ACHN (cell line): ENCODE results near the gene CC2D1A.

Source experiments
- DNase-seq: peaks from one replicate; pipeline ENCODE4 v3.0.0-alpha.2; 2015
- in situ Hi-C: cut with HindIII; loops from 2 replicates; pipeline ENCODE4 v1.10.0; 2017; ENCODE audit warnings: low sequenced_read_pairs, low pct_ligation_motif_present, low pct_unique_long_range_greater_than_20kb

CC2D1A gene

DNA sequence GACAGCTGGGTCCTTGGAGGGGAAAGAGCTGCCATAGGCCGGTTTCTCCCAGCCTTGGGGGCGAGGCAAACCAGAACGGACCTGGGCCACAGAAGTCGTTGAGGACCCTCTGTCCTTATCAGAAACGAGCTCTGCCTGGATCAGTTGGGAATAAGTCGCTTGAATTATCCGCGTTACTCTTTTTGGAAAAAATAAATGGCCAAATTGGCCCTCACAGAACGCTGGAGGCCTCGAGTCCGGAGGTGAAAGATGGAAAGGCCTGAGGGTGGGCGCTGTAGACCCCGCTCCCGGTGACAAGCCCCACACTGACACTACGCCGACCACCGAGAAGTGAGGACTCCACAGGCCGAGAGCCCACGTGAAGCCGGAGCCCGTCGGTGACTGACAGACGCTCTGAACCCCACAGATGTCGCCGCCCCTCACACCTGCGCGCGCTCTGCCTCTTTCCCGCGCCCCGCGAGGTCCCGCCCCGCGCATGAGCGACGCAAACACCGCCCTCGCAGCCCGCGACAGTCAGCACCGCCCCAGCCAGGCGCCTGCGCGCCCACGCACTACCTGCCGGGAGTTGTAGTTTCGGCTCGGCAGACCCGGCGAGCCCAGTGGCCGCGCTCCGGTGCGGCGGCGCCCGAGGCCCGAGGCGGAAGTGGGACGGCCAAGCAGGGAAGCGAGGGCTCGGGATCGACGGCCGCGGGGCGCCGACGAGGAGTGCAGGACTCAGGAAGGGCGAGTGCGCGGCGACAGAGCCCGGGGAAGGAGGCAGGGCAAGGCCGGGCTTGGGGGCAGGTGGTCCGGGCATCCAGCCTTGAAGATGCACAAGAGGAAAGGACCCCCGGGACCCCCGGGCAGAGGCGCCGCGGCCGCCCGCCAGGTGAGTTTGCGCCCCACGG, at the start of gene CC2D1A, which contains the start of gene BRME1:
TSS of gene CC2D1A (plus strand) at position 568 of the 887 bp plus-strand sequence. CDS start at position 809, 241 bp downstream.
TSS of gene BRME1 (minus strand) at position 484 of the 887 bp plus-strand sequence. CDS start 1,225 bp downstream, outside the sequence.
- DNase-seq = peak; percentile 87
- in situ Hi-C loops = no loop called here

DNA sequence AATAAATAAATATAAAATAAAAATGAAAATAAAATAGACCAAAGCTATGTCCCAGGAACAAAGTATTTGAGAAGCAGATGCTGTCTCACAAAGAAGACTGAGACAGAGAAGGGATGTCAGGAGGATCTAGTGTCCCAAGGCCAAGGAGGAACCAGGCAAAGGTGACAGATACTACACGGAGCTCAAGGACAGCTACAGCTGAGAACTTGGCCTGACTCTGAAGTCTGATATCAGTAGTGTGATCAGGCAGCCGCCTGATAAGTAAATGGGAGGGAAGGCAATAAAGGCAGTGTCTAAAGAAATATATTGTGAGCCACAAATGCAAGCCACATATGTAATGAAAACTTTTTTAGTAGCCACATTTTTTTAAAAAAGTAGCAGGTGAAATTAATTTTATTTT, 49.5 kb upstream of the CC2D1A start:
- no peak for DNase-seq
- in situ Hi-C loops = no loop called here

DNA sequence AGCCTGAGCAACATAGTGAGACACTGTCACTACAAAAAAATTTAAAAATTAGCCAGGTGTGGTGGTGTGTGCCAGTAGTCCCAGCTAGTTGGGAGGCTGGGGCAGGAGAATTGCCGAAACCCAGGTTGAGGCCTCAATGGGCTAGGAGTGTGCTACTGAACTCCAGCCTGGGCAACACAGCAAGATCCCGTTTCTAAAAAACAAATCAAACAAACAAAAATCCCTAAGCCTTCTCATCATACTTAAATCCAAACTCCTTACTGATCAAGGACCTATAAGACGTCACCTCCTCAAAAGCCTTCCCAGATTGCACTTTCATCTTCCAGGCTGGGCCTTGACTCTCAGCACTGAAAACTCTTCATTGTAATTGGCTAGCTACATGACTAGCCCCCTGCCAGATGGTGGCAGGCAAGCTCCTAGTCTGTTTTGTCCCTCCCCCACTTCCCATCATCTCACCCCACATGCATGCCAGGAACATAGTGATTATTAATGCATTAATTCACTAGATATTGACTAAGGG, 46.6 kb upstream of the CC2D1A start:
- in situ Hi-C loops = no loop called here
- DNase-seq = no peak

DNA sequence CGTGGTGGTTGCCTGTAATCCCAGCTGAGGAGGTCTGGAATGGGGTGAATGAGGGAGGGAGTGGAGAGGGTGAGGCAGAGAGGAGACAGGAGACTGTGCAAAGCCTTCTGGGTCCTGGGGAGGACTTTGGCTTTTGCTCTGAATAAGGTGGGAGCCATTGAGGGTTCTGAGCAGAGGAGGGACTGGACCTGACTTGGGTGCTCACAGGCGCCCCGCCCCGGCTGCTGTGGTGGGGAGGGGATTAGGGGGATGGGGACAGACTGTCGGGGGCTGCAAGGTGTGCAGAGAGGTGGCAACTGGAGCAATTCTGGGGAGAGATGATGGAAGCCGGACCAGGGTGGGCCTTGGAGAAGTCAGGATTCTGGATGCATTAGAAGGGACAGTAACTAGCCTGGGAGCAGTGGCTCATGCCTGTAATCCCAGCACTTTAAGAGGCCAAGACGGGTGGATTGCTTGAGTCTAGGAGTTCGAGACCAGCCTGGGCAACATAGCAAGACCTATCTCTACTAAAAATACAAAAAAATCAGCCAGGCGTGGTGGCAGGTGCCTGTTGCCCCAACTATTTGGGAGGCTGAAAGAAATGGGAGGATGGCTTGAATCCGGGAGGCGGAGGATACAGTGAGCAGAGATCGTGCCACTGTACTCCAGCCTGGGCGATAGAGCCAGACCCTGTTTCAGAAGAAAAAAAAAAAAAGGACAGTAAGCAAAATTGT, 45.2 kb upstream of the CC2D1A start:
- DNase-seq = no peak
- in situ Hi-C loops = no loop called here

DNA sequence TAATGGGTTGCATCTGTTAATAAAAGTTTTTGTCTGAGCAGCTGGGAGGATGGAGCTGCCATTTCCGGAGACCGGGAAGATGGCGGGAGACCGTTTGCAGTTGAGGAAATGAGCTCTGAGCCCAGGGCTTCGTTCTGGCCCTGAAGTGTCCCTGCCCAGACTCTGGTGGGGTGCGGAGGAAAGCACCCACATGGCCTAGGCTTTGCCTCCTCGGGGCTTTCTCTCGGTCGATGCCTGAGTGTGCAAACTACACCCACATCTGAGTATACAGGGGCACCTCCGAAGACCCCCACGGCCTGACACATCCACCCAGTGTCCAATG, 44.6 kb upstream of the CC2D1A start:
- in situ Hi-C loops = no loop called here

DNA sequence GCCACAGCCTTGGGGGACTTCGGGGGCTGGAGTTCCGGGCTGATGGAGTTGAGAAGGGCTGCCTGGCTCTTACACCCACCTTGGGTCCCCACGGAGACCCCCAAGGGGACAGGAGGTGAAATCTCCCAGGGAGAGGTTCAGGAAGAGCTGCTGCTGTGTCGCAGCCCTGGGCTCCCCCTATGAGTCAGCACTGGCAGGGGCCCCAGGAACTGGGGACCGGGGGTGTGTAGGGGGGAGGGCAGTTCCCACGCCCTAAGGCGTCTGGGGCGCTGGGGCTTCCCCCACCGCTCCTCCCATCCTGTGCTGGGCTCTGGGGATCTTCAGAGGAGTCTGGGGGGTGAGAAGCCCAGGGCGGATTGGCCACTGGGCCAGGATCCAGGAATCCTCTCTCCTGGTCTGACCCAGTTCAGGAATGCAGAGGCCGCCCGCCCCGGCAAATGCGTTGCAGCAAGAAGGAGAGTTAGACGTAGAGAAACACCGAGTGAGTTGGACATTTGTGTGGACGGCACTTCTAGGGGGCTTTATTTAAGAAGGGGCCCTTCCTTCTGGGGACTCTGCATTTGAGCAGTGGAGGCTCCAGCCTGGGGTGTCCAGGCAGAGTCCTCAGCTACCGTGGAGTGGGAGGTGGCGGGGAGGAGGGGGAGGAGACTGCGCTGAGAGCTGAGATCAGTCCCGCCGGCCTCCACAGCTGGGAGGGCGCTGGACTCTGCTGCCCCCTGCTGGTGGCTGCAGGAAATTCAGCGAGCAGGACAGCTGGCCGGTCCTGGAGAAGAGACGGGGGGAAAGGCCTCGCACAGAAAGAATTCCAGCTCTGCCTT, 44.1 kb upstream of the CC2D1A start:
- in situ Hi-C loops = no loop called here
- DNase-seq = peak; percentile 85

More for the DNA sequence above, 44.6 kb upstream of the CC2D1A start:
- DNase-seq = no peak

DNA sequence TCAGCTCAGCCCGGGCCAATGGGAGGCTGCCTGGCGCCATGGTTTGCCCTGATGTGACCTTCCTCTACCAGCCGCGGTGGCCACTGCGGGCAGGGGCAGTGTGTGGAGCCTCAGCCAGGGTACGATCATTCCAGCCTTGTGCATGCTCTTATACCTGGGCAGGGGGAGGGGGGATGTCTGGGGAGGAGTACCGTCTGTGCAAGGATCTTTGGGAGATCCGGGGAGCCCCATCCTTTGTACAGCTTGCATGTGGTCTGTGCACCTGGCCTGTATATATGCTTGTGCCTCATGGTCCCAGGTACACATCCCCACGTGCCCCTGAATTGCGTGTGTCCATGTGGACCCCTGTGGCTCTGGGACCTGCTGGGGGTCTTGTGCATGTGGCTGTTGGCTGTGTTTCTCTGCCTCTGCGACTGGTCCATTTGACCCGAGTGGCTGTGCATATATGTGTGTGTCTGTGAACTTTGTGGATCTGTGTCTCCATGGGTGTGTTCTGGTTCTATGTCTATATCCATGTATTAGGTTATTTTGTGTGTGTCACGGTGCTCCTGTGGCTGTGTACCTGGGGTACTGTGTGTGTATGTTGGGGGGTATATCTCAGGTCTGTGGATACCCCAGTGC, 41.8 kb upstream of the CC2D1A start:
- in situ Hi-C loops = no loop called here
- DNase-seq = no peak

DNA sequence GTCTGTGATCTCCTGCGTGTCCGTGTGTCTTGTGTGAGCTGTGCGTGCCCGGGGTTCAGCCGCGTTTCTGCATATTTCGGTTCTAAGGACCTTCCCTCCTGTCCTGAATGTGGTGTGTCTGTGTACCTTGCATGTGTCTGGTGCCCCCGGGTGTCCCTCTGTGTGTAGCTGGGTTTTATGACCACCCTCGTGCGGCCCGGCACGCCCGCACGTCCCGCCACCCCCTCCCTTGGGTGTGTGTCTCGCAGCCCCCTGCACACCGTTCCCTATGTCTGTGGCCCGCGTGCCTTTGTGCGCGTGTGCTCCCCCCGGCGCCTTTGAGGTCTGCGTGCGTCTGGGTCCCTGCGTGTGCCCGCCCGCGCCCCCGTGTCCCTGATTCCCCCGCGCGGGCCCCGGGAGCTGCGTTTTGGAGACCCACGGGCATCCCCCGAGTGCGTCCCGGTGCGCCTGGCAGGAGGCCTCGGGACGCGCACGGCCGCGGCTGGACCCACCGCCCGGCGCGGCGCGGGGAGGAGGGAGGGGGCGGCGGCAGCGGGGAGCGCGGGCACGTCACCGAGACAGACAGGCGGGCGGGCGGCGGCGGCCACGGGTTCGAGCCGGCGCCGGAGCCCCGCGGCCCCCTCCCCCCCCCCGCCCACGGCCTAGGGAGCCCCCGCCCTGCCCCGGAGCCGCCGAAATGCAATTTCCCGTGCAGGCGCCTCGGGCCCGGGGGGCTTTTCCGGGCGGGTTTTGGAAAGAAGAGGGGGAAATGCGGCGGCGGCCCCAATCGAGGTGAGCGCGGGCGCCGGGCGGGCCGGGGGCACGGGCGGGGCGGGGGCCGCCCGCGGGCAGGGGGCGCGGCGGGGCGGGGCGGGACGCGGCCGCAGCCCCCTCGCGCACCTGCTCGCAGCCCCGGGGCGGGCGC, 41.1 kb upstream of the CC2D1A start:
- in situ Hi-C loops = no loop called here
- DNase-seq = no peak

DNA sequence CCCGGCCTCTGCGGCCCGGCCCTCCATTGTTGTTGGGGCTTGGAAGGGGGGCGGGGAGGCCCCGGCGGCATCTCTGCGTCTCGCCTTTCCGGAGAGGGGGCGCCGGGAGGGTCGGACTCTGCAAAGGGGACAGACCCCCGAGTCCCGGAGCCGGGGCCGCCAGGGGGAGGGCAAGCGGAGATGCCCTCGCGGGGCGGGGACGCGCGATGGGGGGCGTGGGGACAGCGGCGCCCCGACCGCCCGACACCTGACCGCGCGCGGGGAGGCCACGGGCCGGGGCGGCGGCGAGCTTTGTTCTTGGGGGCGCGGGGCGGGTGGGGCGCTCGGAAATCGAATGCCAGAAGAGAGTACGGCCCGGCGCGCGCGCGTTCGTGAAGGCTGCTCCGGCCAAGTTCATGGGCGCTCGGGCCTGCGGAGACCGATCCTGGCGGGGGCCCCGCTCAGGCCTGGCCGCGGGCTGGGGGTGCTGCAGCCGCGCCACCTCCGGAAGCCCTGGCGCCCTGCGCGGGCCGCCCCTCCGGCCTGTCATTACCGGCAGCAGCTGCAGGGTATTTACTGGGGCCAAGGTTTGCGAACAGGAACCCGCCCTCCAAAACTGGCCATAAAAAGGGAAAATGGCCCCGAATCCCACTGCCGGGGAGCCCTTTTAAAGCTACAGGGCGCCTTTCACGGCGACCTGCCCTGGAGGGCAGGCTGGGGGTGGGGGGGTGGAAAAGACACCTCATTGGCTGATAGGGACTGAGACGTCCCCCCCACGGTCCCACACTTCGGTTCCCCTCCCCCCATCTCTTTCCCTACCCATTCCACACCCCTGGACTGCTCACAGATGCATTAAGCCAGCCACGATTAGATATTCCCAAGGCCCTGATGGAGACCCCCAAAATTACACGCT, 40.2 kb upstream of the CC2D1A start:
- DNase-seq = no peak
- in situ Hi-C loops = no loop called here

DNA sequence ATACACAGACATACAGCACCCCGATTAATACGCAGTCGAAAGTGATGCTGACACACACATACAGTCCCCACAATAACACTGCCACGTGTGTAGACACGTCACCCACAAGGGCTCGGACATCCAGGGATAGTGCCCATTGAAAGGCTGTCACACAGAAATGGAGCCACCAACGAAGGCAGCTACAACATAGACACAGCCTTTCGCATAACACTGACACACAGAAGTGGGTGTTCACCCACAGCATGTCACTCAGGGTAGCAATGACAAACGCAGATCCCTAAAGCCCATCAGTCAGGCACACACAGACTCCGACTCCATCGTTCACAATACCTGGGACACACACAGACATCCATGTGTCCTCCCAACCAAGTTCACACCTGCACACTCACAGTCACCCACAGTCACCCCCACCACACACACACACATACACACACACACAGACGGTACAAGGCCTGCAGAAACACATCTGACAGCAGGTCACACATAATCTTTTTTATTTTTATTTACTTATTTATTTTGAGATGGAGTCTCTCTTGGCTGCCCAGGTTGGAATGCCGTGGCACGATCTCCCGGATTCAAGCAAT, 39.4 kb upstream of the CC2D1A start:
- no peak for DNase-seq
- in situ Hi-C loops = no loop called here

DNA sequence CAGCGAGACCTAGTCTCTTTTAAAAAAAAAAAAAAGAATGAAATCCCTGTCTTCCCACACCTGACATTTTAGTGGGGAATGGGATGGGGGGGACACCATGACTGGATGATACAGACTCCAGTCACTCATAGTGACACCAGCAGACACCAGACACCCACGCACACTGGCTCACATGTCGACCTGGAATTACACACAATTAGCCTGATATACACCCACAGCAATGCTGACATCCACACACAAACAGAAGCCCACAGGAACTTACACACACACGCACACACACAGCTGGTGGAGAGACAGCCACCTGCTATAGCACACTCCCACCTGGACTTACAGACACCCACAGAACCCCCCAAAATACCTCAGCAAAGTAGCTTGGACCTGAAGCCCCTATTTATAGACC, 37.3 kb upstream of the CC2D1A start:
- in situ Hi-C loops = no loop called here
- DNase-seq = no peak

DNA sequence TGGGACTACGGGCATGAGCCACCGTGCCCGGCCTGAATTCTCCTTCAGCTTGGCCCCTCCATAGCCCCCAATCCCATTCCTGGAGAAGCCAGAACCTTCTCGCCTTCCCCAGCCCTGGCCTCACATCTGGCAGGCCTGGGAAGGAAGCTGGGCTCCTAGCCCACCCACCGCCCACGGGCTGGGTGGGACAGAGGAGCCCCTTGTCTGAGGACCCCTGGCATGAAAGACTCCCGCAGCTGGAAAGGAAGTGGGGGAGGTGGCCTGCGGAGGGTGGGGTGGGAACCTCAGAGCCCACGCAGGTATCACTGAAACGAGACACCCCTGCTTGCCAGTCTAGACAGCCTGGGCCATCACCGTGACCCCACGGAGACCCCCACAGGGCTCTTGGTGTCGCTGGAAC, 36.7 kb upstream of the CC2D1A start:
- in situ Hi-C loops = no loop called here
- no peak for DNase-seq

DNA sequence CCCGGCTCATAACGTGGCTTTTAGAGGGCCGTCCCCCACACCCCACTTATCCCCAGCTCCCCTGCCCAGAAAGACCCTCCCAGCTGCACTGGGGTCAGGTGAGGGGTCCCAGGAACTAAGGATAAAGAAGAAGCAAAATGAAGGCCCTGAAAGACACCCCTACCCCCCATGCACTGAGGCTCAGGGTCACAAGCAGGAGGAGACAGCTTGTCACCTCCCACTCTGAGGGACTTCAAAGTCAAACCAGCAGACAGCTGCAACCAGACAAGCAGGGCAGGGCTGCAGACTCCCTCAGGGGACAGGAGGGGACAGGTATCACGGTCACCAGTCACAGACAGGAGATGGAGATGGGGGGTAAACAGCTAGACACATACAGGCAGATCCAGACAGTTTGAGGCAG, 35.1 kb upstream of the CC2D1A start:
- DNase-seq = no peak
- in situ Hi-C loops = no loop called here

DNA sequence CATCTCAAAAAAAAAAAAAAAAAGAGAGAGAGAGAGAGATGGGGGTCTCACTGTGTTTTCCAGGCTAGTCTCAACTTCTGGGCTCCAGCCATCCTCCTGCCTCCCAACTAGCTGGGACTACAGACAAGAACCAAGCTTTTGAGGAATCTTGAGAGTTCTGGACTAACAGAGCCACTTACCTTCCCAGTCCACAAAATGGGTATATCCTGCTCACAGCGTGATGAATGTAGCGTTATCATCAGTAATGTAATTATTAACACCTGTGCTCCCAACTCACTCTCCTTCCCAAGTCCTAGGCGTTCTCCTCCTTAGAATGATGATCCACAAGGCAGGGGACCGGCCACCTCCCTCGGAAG, 33.7 kb upstream of the CC2D1A start:
- DNase-seq = no peak
- in situ Hi-C loops = no loop called here

DNA sequence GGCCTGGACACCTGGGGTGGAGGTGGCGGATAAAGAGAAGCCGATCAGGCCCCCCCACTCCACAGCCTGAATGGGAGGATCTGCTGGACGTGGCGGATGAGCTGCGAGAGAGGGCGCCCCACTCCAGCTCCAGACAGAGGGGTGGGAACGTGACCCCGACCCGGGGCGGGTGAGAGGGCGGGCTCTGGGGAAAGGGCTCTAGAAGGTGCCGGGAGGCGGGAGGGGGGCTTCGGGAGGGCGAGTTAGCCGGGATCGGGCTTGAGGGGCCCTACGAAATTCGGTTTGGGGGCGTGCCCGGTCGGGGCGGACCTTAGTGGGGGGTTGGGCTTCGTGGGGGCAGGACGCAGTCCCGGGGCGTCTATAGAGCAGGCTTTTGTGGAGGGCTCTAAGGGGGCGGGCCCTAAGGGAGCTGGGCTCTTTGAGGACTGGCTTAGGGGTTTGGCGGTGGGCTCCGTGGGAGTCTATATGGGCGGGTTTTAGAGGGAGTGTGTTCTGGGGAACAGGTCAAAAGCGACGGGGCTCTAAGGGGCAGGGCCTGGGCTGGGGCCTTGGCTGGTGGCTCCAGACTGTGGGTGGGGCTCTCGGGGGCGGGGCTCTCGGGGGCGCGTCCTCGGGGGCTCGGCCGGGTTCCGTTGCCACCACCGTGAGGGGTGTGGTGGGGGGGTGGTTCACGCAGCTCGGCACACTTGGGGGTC, 33.2 kb upstream of the CC2D1A start:
- peak; percentile 53 for DNase-seq
- in situ Hi-C loops = no loop called here
